HEK293 (cell line): ENCODE results near the gene RTP4.

Experiments
- CTCF ChIA-PET: fragments of 350-600 bp; formaldehyde crosslinking; extraction: SDS; loops from one replicate; lab custom pipeline; 2021; ENCODE audit warnings: antibody characterized with exemption; lab: Yijun Ruan, JAX
- POLR2A ChIA-PET: fragments of 300-600 bp; formaldehyde crosslinking; extraction: SDS; loops from one replicate; lab custom pipeline; 2020; ENCODE audit warnings: antibody characterized with exemption, inconsistent platforms; lab: Yijun Ruan, JAX
- H3K27ac ChIP-seq: fragments of 200-500 bp; sonication (Bioruptor generic); 2 replicates; pipeline ENCODE4 v1.5.1; 2014; ENCODE audit warnings: low read depth, low read length, control low read depth, inconsistent platforms; ENCODE audit errors: extremely low read depth
- H3K36me3 ChIP-seq, 2 experiments: fragments of 200-500 bp in 1 of 2; sonication (Bioruptor generic) in 1 of 2; 1 replicate in 1 of 2; 2 replicates in 1 of 2; pipeline ENCODE4 v1.5.1; 2014 to 2017; ENCODE audit warnings: inconsistent platforms in 2 of 2, low read length in 2 of 2; ENCODE audit not compliant: control insufficient read depth in 2 of 2, insufficient read depth in 1 of 2
- H3K4me1 ChIP-seq: fragments of 200-500 bp; sonication (Bioruptor generic); 2 replicates; pipeline ENCODE4 v1.5.1; 2014; ENCODE audit warnings: mild to moderate bottlenecking, low read length, inconsistent platforms; ENCODE audit not compliant: control insufficient read depth, insufficient read depth
- H3K4me3 ChIP-seq: 2 replicates; pipeline ENCODE4 v1.5.1; 2011; ENCODE audit warnings: low read depth, mild to moderate bottlenecking, control low read depth, low read length, moderate library complexity
- H3K9me3 ChIP-seq: fragments of 200-500 bp; sonication (Bioruptor generic); 2 replicates; pipeline ENCODE4 v1.5.1; 2014; ENCODE audit warnings: low read depth, low read length, inconsistent platforms; ENCODE audit not compliant: control insufficient read depth, insufficient read depth
- REPIN1 ChIP-seq: fragments of 450-650 bp; formaldehyde crosslinking; IDR thresholded peaks from 2 replicates; pipeline ENCODE4 v1.5.1; 2017; ENCODE audit warnings: missing biosample characterization, missing genetic modification characterization, low read depth
- WT1 ChIP-seq: fragments of 450-650 bp; formaldehyde crosslinking; IDR thresholded peaks from 2 replicates; pipeline ENCODE4 v1.5.1; 2016; ENCODE audit warnings: missing biosample characterization, missing genetic modification characterization
- ZEB2 ChIP-seq: fragments of 450-650 bp; formaldehyde crosslinking; IDR thresholded peaks from 2 replicates; pipeline ENCODE4 v1.5.1; 2016; ENCODE audit warnings: missing biosample characterization, missing genetic modification characterization
- ZFP3 ChIP-seq: fragments of 450-650 bp; formaldehyde crosslinking; IDR thresholded peaks from 2 replicates; pipeline ENCODE4 v1.5.1; 2016; ENCODE audit warnings: low read depth, missing biosample characterization, missing genetic modification characterization
- ZFP69B ChIP-seq: fragments of 450-650 bp; formaldehyde crosslinking; IDR thresholded peaks from 2 replicates; pipeline ENCODE4 v1.5.1; 2016; ENCODE audit warnings: missing biosample characterization, missing genetic modification characterization
- ZNF112 ChIP-seq: fragments of 450-650 bp; formaldehyde crosslinking; IDR thresholded peaks from 2 replicates; pipeline ENCODE4 v1.5.0; 2017; ENCODE audit warnings: missing biosample characterization, missing genetic modification characterization
- ZNF248 ChIP-seq: fragments of 450-650 bp; formaldehyde crosslinking; IDR thresholded peaks from 2 replicates; pipeline ENCODE4 v1.5.1; 2017; ENCODE audit warnings: missing biosample characterization, missing genetic modification characterization
- ZNF366 ChIP-seq: fragments of 450-650 bp; formaldehyde crosslinking; conservative IDR thresholded peaks from 2 replicates; pipeline ENCODE4 v1.5.1; 2016; ENCODE audit warnings: missing biosample characterization, missing genetic modification characterization
- ZNF394 ChIP-seq: fragments of 450-650 bp; formaldehyde crosslinking; IDR thresholded peaks from 2 replicates; pipeline ENCODE4 v1.5.1; 2016; ENCODE audit warnings: missing biosample characterization, missing genetic modification characterization, mild to moderate bottlenecking, moderate library complexity, borderline replicate concordance
- ZNF548 ChIP-seq: fragments of 450-650 bp; formaldehyde crosslinking; IDR thresholded peaks from 2 replicates; pipeline ENCODE4 v1.5.1; 2016; ENCODE audit warnings: missing biosample characterization, missing genetic modification characterization
- ZNF600 ChIP-seq: fragments of 450-650 bp; formaldehyde crosslinking; IDR thresholded peaks from 2 replicates; pipeline ENCODE4 v1.5.1; 2016; ENCODE audit warnings: missing biosample characterization, missing genetic modification characterization
- ZNF658 ChIP-seq: fragments of 450-650 bp; formaldehyde crosslinking; IDR thresholded peaks from 2 replicates; pipeline ENCODE4; 2016; ENCODE audit warnings: missing biosample characterization, missing genetic modification characterization
- ZNF660 ChIP-seq: fragments of 450-650 bp; IDR thresholded peaks from 2 replicates; pipeline ENCODE4 v1.5.1; 2018; ENCODE audit warnings: missing biosample characterization, mild to moderate bottlenecking, missing genetic modification characterization
- ZNF777 ChIP-seq: fragments of 450-650 bp; formaldehyde crosslinking; IDR thresholded peaks from 2 replicates; pipeline ENCODE4 v1.5.1; 2017; ENCODE audit warnings: missing biosample characterization, missing genetic modification characterization, borderline replicate concordance
- ZNF843 ChIP-seq: fragments of 450-650 bp; formaldehyde crosslinking; IDR thresholded peaks from 2 replicates; pipeline ENCODE4 v1.5.1; 2016; ENCODE audit warnings: missing biosample characterization, missing genetic modification characterization
- ZSCAN30 ChIP-seq: fragments of 450-650 bp; IDR thresholded peaks from 2 replicates; pipeline ENCODE4 v1.5.1; 2018; ENCODE audit warnings: missing biosample characterization, mild to moderate bottlenecking, missing genetic modification characterization, moderate library complexity
- TF ChIP-seq, protein P1 (sequence below): fragments of 450-650 bp; formaldehyde crosslinking; IDR thresholded peaks from 2 replicates; pipeline ENCODE4 v1.5.1; 2016; ENCODE audit warnings: missing biosample characterization, missing genetic modification characterization
- TF ChIP-seq, protein P2 (sequence below): fragments of 450-650 bp; formaldehyde crosslinking; IDR thresholded peaks from 2 replicates; pipeline ENCODE4 v1.5.1; 2017; ENCODE audit warnings: missing biosample characterization, missing genetic modification characterization
- TF ChIP-seq, protein P3 (sequence below): fragments of 450-650 bp; formaldehyde crosslinking; IDR thresholded peaks from 2 replicates; pipeline ENCODE4 v1.5.1; 2016; ENCODE audit warnings: missing biosample characterization, missing genetic modification characterization
- TF ChIP-seq, protein P4 (sequence below): fragments of 450-650 bp; formaldehyde crosslinking; IDR thresholded peaks from 2 replicates; pipeline ENCODE4 v1.5.1; 2016; ENCODE audit warnings: missing biosample characterization, missing genetic modification characterization

RTP4 gene

DNA sequence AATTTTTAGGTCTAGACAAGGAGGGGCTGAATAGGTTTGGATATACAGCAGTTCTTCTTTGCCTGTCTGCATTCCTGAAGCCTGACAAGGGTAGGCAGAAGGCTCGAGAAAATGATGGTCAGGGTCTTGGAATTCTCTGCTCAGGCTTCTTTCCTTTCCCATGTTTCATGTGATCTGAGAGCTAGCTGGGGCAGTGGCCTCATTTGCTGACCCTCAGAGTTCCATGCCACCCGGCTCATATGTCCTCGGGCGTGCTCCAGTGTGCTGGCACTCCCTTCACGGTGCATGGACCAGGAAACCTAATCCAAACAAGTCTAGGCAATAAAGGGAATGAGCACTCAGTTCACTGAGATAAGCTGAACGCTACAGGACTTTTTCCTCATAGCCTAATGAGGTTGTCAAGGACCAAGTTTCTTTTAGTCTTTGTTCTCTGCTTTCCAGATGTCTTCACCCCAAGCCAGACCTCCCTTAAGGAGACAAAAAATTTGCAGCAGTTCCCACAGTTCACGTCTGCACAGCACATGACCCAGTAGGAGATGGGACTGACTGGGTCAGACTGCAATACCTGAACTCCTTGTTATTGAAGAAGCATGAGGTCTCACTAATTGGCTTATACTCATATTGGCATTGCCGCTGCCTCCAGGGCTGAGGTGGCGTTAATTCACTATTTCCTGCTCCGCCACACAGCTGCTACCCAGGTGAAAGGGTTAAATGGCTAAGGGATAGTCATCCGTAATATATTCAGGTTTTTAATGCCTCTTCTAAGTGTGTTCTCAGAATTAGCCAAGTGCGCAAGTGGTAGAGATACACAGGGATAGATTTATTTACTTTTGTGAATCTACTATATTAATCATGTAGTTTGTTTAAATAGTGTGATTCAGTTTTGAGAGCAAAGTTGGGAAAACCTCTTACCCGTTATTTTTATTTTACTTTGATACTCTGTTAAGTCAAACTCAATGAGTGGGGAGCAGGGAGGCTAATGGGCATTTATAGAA lies 15.3 kb upstream of the RTP4 start (continued):
- TF ChIP-seq WT1 (tag by site-specific recombination): peak; percentile 75
- no peak for TF ChIP-seq ZNF248
- TF ChIP-seq ZSCAN30 (tag by site-specific recombination): peak; percentile 37; the same call in 1 of the 2 replicates
- no peak for TF ChIP-seq ZNF658
- TF ChIP-seq ZNF600 (tag by site-specific recombination): 0 out of 2 replicates have a peak, but pooled peaks have one; percentile 41
- 0 out of 2 replicates have a peak, but pooled peaks have one; percentile 37 for TF ChIP-seq ZNF843
- 0 out of 2 replicates have a peak, but pooled peaks have one; percentile 26 for TF ChIP-seq ZEB2 (tag by site-specific recombination)
- TF ChIP-seq, all 188 proteins: peak for 10

DNA sequence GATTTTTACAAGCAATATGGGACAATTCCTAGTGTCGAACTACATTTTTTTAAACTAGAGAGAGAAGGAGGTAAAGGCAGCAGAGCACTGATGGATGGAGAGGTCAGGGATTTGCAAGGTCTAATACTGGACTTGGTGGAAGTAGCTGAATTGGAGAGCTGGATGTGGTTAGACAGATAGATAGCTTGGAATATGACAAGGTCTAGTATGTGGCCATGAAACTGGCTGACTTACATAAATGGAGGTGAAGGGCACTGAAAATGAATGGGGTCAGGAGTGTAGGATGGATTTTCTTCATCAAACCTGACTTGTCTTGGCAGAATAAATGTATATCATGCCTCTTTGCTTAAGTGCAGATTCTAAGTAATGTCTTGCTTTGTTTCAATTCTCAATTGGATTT lies 10.1 kb upstream of the RTP4 start:
- POLR2A ChIA-PET: no interaction called here
- no peaks in the 10 kb centered on the region for H3K36me3 ChIP-seq
- H3K27ac ChIP-seq: no peak overlapping the region
- no peaks in the 10 kb centered on the region for H3K4me1 ChIP-seq
- no peak for TF ChIP-seq ZNF112 (tag by site-specific recombination)
- TF ChIP-seq ZFP3 (tag by site-specific recombination): no peak
- TF ChIP-seq ZNF843: no peak
- no peak for TF ChIP-seq ZNF660
- TF ChIP-seq, protein P1, sequence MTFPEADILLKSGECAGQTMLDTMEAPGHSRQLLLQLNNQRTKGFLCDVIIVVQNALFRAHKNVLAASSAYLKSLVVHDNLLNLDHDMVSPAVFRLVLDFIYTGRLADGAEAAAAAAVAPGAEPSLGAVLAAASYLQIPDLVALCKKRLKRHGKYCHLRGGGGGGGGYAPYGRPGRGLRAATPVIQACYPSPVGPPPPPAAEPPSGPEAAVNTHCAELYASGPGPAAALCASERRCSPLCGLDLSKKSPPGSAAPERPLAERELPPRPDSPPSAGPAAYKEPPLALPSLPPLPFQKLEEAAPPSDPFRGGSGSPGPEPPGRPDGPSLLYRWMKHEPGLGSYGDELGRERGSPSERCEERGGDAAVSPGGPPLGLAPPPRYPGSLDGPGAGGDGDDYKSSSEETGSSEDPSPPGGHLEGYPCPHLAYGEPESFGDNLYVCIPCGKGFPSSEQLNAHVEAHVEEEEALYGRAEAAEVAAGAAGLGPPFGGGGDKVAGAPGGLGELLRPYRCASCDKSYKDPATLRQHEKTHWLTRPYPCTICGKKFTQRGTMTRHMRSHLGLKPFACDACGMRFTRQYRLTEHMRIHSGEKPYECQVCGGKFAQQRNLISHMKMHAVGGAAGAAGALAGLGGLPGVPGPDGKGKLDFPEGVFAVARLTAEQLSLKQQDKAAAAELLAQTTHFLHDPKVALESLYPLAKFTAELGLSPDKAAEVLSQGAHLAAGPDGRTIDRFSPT: no peak
- TF ChIP-seq, protein P2, sequence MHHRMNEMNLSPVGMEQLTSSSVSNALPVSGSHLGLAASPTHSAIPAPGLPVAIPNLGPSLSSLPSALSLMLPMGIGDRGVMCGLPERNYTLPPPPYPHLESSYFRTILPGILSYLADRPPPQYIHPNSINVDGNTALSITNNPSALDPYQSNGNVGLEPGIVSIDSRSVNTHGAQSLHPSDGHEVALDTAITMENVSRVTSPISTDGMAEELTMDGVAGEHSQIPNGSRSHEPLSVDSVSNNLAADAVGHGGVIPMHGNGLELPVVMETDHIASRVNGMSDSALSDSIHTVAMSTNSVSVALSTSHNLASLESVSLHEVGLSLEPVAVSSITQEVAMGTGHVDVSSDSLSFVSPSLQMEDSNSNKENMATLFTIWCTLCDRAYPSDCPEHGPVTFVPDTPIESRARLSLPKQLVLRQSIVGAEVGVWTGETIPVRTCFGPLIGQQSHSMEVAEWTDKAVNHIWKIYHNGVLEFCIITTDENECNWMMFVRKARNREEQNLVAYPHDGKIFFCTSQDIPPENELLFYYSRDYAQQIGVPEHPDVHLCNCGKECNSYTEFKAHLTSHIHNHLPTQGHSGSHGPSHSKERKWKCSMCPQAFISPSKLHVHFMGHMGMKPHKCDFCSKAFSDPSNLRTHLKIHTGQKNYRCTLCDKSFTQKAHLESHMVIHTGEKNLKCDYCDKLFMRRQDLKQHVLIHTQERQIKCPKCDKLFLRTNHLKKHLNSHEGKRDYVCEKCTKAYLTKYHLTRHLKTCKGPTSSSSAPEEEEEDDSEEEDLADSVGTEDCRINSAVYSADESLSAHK (tag by site-specific recombination): no peak
- TF ChIP-seq, protein P3, sequence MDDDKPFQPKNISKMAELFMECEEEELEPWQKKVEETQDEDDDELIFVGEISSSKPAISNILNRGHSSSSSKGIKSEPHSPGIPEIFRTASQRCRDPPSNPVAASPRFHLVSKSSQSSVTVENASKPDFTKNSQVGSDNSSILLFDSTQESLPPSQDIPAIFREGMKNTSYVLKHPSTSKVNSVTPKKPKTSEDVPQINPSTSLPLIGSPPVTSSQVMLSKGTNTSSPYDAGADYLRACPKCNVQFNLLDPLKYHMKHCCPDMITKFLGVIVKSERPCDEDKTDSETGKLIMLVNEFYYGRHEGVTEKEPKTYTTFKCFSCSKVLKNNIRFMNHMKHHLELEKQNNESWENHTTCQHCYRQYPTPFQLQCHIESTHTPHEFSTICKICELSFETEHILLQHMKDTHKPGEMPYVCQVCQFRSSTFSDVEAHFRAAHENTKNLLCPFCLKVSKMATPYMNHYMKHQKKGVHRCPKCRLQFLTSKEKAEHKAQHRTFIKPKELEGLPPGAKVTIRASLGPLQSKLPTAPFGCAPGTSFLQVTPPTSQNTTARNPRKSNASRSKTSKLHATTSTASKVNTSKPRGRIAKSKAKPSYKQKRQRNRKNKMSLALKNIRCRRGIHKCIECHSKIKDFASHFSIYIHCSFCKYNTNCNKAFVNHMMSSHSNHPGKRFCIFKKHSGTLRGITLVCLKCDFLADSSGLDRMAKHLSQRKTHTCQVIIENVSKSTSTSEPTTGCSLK: no peak
- TF ChIP-seq ZNF394 (tag by site-specific recombination): no peak
- TF ChIP-seq, protein P4, sequence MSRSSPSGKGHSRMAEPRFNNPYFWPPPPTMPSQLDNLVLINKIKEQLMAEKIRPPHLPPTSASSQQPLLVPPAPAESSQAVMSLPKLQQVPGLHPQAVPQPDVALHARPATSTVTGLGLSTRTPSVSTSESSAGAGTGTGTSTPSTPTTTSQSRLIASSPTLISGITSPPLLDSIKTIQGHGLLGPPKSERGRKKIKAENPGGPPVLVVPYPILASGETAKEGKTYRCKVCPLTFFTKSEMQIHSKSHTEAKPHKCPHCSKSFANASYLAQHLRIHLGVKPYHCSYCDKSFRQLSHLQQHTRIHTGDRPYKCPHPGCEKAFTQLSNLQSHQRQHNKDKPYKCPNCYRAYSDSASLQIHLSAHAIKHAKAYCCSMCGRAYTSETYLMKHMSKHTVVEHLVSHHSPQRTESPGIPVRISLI (tag by site-specific recombination): no peak
- TF ChIP-seq ZFP69B: no peak
- no peak for TF ChIP-seq ZNF366
- TF ChIP-seq ZNF777 (tag by site-specific recombination): no peak
- no peak for TF ChIP-seq ZNF548
- no peak for TF ChIP-seq REPIN1
- CTCF ChIA-PET: no interaction called here
- H3K4me3 ChIP-seq: no peak overlapping the region
- H3K9me3 ChIP-seq: no peaks in the 10 kb centered on the region
